Activated T-cell treated with anti-CD3 and anti-CD28 coated beads, Interleukin-2, amount 50 U/mL, for 1 hour (primary cell): ENCODE data around the gene PRUNE2.

Source experiments
- DNase-seq: peaks from one replicate; pipeline ENCODE4 v3.0.0-alpha.2; 2020

PRUNE2 gene

GRCh38 chr9:76654051-76654461 is 251.9 kb downstream of the PRUNE2 start:
- DNase-seq, result no peak

DNA sequence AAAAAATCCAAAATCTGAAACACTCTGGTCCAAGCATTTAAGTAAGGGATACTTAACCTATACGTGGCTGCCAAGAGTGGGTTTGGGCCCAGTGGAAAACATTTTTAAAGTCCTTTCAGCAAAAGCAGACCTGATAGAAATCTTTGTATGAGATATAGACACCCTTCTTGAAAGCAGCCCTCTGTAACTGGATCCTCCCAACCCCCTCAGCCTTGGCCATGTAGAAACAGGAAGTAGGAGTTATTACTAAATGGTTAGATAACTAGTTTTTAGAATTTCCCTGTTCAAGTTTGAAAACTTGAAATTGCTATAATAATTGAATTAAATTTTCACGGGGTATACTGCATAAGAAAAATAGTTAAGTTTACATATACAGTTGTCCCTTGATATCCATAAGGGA is 253.0 kb downstream of the PRUNE2 start:
- DNase-seq, result no peak

- DNase-seq, result no peak
Observed at GRCh38 chr9:76651119-76651705, 254.7 kb downstream of the PRUNE2 start.

- DNase-seq, result no peak
Observed at GRCh38 chr9:76650692-76651091, 255.2 kb downstream of the PRUNE2 start.

DNA sequence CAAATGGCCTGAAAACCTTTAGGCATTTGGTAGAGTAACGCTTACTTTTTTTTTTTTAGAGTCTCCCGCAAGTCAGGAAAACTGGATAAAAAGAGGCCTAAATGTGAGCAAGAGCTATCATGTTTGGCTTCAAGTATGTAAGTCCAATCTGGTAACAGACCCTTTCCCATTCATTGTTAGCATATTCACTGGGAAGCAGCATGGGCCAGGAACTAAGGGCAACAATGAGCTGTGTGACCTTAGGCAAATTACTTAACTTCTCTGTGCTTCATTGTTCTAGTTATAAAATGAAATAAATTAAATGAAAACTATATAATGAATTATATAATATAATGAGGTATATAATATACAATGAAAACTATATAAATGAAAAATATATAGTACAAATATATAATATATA is 256.0 kb downstream of the PRUNE2 start:
- DNase-seq, result no peak

DNA sequence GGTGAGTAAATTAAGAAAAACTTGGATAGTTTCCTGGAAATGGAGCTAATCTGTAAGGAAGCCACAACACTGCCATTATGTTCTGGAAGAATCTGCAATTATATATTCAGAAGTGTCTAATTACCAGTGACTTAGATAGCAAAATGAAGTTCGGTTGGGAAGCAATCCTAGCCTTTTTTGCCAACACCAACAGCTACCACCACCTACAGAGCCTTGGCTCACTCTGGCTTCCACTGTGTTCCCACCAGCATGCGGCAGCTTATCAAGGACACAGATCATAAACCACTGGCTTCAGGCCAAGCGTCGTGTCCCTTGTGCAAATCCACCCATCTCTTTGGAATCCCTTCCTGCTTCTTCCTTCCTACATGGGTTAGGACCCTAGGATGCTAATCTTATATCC is 259.7 kb downstream of the PRUNE2 start:
- no peak for DNase-seq

DNA sequence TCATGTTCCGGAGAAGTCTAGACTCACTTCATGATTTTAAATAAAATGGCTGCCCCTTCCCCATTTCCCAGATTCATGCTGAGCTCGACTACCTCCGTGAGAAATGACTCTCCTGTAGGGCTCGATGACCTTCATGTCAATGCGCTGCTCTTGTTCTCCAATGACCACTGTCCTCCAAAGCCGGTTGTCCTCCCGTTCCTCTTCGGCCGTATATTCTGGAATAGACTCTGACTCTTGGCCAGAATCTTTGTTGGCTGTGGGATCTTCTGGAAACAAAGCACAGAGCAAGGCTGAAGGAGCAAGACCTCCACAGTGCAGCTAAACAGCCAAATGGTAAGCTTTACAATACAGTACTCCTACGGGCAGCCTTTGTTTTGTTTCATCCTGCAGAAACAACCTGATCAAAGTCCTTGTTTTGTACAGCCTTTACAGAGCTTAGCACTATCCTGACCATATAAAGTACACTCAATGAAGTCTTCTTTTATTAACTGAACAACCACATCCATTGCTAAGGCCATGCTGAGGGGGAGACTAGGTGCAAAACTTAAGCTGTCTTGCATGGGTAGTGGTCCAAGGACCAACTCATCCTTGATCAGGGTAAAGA is 261.2 kb downstream of the PRUNE2 start:
- no peak for DNase-seq

GRCh38 chr9:76644171-76644570 is 261.7 kb downstream of the PRUNE2 start:
- DNase-seq, result no peak

- no peak for DNase-seq
Observed at GRCh38 chr9:76643399-76644117, 262.4 kb downstream of the PRUNE2 start.

GRCh38 chr9:76642701-76643209 is 263.2 kb downstream of the PRUNE2 start:
- DNase-seq, result no peak

- no peak for DNase-seq
Observed at GRCh38 chr9:76642074-76642473, 263.8 kb downstream of the PRUNE2 start.

DNA sequence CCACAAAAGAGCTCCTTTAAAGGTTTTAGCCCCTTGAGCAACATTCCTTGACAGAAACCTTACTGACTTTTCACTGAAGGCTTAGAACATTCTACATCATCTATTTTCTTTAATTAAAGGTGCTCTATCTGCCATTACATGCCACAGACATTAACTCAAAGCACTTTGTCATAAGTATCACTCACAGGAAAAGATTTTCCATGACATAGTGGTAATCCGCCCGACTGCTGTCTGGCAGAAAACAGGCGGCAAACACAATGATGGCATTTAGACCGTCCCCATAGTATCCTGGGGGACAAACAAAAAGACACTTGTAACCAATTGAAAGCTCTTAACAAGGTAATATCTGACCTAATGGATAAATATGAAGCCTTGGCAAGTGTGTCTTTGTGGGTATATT is 267.9 kb downstream of the PRUNE2 start:
- DNase-seq, result no peak

DNA sequence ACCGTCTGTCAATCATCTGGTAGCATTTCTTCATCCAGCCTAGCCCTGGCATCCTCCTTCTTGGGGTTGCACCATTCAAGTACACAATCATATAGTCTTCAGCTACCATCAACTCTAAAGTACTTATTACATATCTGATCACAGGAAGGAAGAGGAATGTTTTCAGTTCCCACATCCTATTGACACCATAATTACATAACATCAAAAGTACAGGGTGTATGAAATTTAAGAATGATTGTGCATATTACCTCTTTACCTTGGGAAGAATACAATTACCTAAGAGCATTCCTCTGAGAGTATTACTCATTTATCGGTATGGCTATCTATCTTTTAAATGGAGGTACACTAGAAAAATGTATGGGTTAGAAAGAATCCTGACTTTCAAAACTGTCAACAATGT is 268.5 kb downstream of the PRUNE2 start:
- no peak for DNase-seq

- DNase-seq, result no peak
Observed at GRCh38 chr9:76634356-76635054, 271.4 kb downstream of the PRUNE2 start.

DNA sequence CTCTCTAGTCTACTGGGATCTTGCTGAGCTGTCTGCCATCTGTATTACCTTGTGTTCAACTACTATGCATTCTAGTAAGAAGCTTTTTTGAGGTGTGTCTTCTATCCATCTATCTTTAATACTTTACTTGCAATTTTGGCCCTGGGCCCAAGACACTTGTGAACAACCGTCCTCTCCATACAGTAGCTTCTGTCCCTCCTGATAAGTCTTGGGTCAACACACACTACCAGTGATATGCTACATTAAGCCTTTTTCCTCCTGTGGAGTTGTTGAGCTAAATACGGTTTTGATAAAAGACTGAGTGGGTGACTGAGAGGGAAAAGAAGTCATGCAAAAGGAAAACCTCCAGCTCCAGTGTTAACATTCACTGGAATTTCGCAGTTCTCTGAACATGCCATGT is 275.0 kb downstream of the PRUNE2 start:
- no peak for DNase-seq

- DNase-seq, result no peak
Observed at GRCh38 chr9:76629205-76629990, 276.5 kb downstream of the PRUNE2 start.

- no peak for DNase-seq
Observed at GRCh38 chr9:76628155-76628554, 277.8 kb downstream of the PRUNE2 start.

DNA sequence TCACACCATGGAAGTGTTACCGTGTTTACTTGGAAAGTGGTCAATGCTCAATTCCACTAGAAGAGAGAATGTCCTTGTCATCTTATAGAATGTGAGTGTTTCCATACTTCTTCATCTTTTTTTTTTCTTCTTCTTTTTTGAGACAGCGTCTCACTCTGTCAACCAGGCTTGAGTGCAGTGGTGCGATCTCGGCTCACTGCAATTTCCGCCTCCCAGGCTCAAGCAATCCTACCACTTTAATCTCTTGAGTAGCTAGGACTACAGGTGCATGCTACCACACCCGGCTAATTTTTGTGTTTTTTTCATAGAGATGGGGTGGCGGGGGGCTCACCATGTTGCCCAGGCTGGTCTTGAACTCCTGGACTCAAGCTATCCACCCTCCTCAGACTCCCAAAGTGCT is 278.9 kb downstream of the PRUNE2 start:
- DNase-seq, result no peak

DNA sequence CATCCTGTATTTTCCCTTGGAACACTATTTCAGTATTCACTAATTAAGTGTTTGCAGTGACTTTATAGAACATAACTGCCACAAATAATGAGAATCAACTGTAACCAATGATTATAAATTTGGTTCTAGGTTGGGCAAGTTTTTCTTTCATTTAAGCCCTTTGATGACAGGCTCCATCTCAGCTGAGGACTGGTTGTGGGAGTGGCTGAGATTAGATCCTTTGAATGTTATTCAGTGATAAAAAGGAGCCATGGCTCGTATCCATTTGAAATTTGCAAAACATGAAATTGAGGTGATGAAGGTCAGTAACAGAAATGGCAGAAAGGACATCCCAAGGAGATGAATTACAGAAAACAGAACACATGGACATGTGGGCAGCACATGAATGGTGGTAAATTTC is 279.8 kb downstream of the PRUNE2 start:
- no peak for DNase-seq

- no peak for DNase-seq
Observed at GRCh38 chr9:76624391-76625048, 281.4 kb downstream of the PRUNE2 start.

- DNase-seq, result no peak
Observed at GRCh38 chr9:76620996-76621395, 284.9 kb downstream of the PRUNE2 start.

DNA sequence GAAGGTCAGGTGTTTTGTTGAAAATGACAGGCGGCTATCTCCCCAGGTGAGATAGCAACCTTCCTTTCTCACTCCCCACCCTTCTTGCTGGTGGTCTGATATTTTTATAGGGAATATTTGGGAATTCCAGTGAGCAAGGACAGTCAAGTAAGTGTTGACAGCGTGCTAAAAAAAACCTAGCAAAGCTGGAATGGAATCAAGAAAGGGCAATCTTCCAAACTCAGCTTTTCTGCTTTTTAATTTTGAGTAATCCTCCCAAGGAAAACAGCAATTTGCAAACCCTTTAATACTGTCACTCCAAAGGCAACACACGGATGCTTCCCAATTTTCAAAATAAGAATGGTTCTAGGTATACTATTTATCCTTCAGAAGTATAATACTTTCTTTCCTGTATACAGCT is 285.3 kb downstream of the PRUNE2 start:
- DNase-seq, result no peak
